ENCODE measurements around the gene ZNF219. TPM values are rescaled to one million over a fixed set of nuclear protein-coding genes. Genes with fewer than 3 reads are reported as not detected.

Gene ZNF219
- total RNA-seq, 1 donor from 2014 or later, result 111 TPM

- peak overlapping the region; percentile 81 for H3K27ac Mint-ChIP-seq
Observed at GRCh38 chr14:21089877-21090193, 8.6 kb downstream of the ZNF219 start.

GRCh38 chr14:21089271-21089670 lies 9.2 kb downstream of the ZNF219 start:
- H3K27me3 Mint-ChIP-seq, result no peaks in the 10 kb centered on the region
- no peaks in the 10 kb centered on the region for H3K9me3 Mint-ChIP-seq (ENCODE audit: low read depth)
- no peak overlapping the region for H3K4me3 Mint-ChIP-seq (ENCODE audit: low read depth)

More at GRCh38 chr14:21089877-21090193, 8.6 kb downstream of the ZNF219 start:
- no peaks in the 10 kb centered on the region for H3K9me3 Mint-ChIP-seq (ENCODE audit: low read depth)
- TF ChIP-seq CTCF (IDR thresholded peaks at IDR 0.05; ENCODE audit: unreplicated experiment), result no peak
- no peak for DNase-seq (ENCODE audit: low spot score, unreplicated experiment)
- peaks cover 37% of the 10 kb centered on the region for H3K36me3 Mint-ChIP-seq (ENCODE audit: insufficient read depth)
- no peak overlapping the region for H3K4me3 Mint-ChIP-seq (ENCODE audit: low read depth)
- H3K27me3 Mint-ChIP-seq, result no peaks in the 10 kb centered on the region
- peaks cover 16% of the 10 kb centered on the region for H3K4me1 Mint-ChIP-seq (ENCODE audit: low read depth)

GRCh38 chr14:21088687-21089086 lies 9.8 kb downstream of the ZNF219 start:
- Mint-ChIP-seq H3K4me3 (ENCODE audit: low read depth) (no peak overlapping the region), H3K36me3 (ENCODE audit: insufficient read depth) (peaks cover 41% of the 10 kb centered on the region), H3K9me3 (ENCODE audit: low read depth) (no peaks in the 10 kb centered on the region), H3K27ac (no peak overlapping the region), H3K4me1 (ENCODE audit: low read depth) (peaks cover 7% of the 10 kb centered on the region), H3K27me3 (no peaks in the 10 kb centered on the region)
- no peak for DNase-seq (ENCODE audit: low spot score, unreplicated experiment)
- TF ChIP-seq CTCF (IDR thresholded peaks at IDR 0.05; ENCODE audit: unreplicated experiment), result no peak

More at GRCh38 chr14:21089271-21089670, 9.2 kb downstream of the ZNF219 start:
- no peak for DNase-seq (ENCODE audit: low spot score, unreplicated experiment)
- TF ChIP-seq CTCF (IDR thresholded peaks at IDR 0.05; ENCODE audit: unreplicated experiment), result no peak
- Mint-ChIP-seq H3K27ac (no peak overlapping the region), H3K4me1 (ENCODE audit: low read depth) (peaks cover 12% of the 10 kb centered on the region), H3K36me3 (ENCODE audit: insufficient read depth) (peaks cover 42% of the 10 kb centered on the region)

GRCh38 chr14:21087294-21088091 lies 11.0 kb downstream of the ZNF219 start:
- Mint-ChIP-seq H3K4me3 (ENCODE audit: low read depth) (no peak overlapping the region), H3K36me3 (ENCODE audit: insufficient read depth) (peaks cover 35% of the 10 kb centered on the region), H3K27me3 (no peaks in the 10 kb centered on the region), H3K27ac (no peak overlapping the region), H3K4me1 (ENCODE audit: low read depth) (no peaks in the 10 kb centered on the region), H3K9me3 (ENCODE audit: low read depth) (no peaks in the 10 kb centered on the region)
- no peak for DNase-seq (ENCODE audit: low spot score, unreplicated experiment)
- no peak for TF ChIP-seq CTCF (IDR thresholded peaks at IDR 0.05; ENCODE audit: unreplicated experiment)

GRCh38 chr14:21086908-21087293 lies 11.6 kb downstream of the ZNF219 start:
- no peak overlapping the region for H3K4me3 Mint-ChIP-seq (ENCODE audit: low read depth)
- DNase-seq (ENCODE audit: low spot score, unreplicated experiment), result no peak
- peaks cover 36% of the 10 kb centered on the region for H3K36me3 Mint-ChIP-seq (ENCODE audit: insufficient read depth)
- no peaks in the 10 kb centered on the region for H3K4me1 Mint-ChIP-seq (ENCODE audit: low read depth)
- peak overlapping the region; percentile 29 for H3K27ac Mint-ChIP-seq
- H3K9me3 Mint-ChIP-seq (ENCODE audit: low read depth), result no peaks in the 10 kb centered on the region
- TF ChIP-seq CTCF (IDR thresholded peaks at IDR 0.05; ENCODE audit: unreplicated experiment), result no peak
- no peaks in the 10 kb centered on the region for H3K27me3 Mint-ChIP-seq

Data from progenitor cell of endocrine pancreas (in vitro differentiated cells).